SH-SY5Y (cell line): ENCODE data around the gene ITPR2.

ENCODE experiments used
- GATA2 ChIP-seq: IDR thresholded peaks from 2 replicates; pipeline ENCODE4 v1.6.1; 2011; ENCODE audit warnings: mild to moderate bottlenecking, low read depth, low read length
- GATA3 ChIP-seq: IDR thresholded peaks from 2 replicates; pipeline ENCODE4 v1.6.1; 2011; ENCODE audit warnings: low read depth, mild to moderate bottlenecking, low read length, moderate library complexity

- TF ChIP-seq GATA3 (no peak), GATA2 (no peak)
Observed at GRCh38 chr12:26298785-26299621, 534.0 kb downstream of the ITPR2 start.
